Vagina (tissue), 2 donors: ENCODE data around the gene C15orf39. TPM values are rescaled to one million over a fixed set of nuclear protein-coding genes. Genes with fewer than 3 reads are reported as not detected.
A peak's percentile ranks its signal among the peaks of the same experiment; 100 is the strongest.

Experiments
- DNase-seq, 2 donors: peaks; one replicate each; pipeline ENCODE4 v3.0.0-alpha.2; 2017; ENCODE audit errors: extremely low spot score in 2 of 2
- H3K27ac ChIP-seq: fragments of 200-600 bp; sonication (generic); one replicate; pipeline ENCODE4 v1.5.1; 2019
- H3K27me3 ChIP-seq: fragments of 200-600 bp; sonication (generic); one replicate; pipeline ENCODE4 v1.5.1; 2019
- H3K36me3 ChIP-seq, 2 donors: fragments of 200-600 bp; sonication (generic); one replicate each; pipeline ENCODE4 v1.5.1; 2017 to 2019
- H3K4me1 ChIP-seq: fragments of 200-600 bp; sonication (generic); one replicate; pipeline ENCODE4 v1.5.1; 2019
- H3K4me3 ChIP-seq, 2 donors: fragments of 200-600 bp; sonication (generic); 1 replicate in 1 of 2; 2 replicates in 1 of 2; pipeline ENCODE4 v1.5.1; 2016 to 2019
- H3K9me3 ChIP-seq: fragments of 200-600 bp; sonication (generic); one replicate; pipeline ENCODE4 v1.5.1; 2019
- CTCF ChIP-seq, 3 experiments: fragments of 450-650 bp in 2 of 3; fragments of 200-600 bp in 1 of 3; sonication (generic) in 1 of 3; IDR thresholded peaks; one replicate each; pipeline ENCODE4 v1.5.1; 2017 to 2019; ENCODE audit warnings: antibody characterized with exemption in 3 of 3, mild to moderate bottlenecking in 2 of 3, moderate library complexity in 2 of 3
- POLR2A ChIP-seq, 2 donors: fragments of 450-650 bp; IDR thresholded peaks; one replicate each; pipeline ENCODE4 v1.6.1; 2017; ENCODE audit warnings: antibody characterized with exemption in 2 of 2, mild to moderate bottlenecking in 2 of 2, moderate library complexity in 2 of 2
- POLR2AphosphoS5 ChIP-seq, 2 donors: sonication (generic); formaldehyde crosslinking; IDR thresholded peaks; one replicate each; pipeline ENCODE4 v1.9.0; 2017; ENCODE audit warnings: antibody characterized with exemption in 2 of 2, mild to moderate bottlenecking in 2 of 2, low read depth in 1 of 2; ENCODE audit not compliant: insufficient read depth in 1 of 2
- intact Hi-C: fragments of 100-400 bp; cut with DNase I; formaldehyde crosslinking; loops from one replicate; pipeline ENCODE4 v1.15.1; 2023
- total RNA-seq: library from RNA; depleted of rRNA; stranded (reverse); fragments of >200 nt; gene quantifications from one replicate; pipeline ENCODE4 v1.2.3, GENCODE V29; 2016

Gene C15orf39
- total RNA-seq, 1 donor from 2014 or later, result 20.9 TPM

GRCh38 chr15:75172284-75172820 lies 29.3 kb upstream of the C15orf39 start:
- intact Hi-C loops, result no loop called here
- no peaks in the 10 kb centered on the region for H3K27me3 ChIP-seq
- H3K36me3 ChIP-seq, result no peaks in the 10 kb centered on the region
- no peak for TF ChIP-seq POLR2A (IDR thresholded peaks at IDR 0.05)
- no peak for TF ChIP-seq POLR2AphosphoS5 (IDR thresholded peaks at IDR 0.05; ENCODE audit: insufficient read depth in 1 of 2, low read depth in 1 of 2)
- no peak for TF ChIP-seq CTCF (IDR thresholded peaks at IDR 0.05)
- no peak for DNase-seq
- H3K4me3 ChIP-seq, result no peak overlapping the region
- H3K9me3 ChIP-seq, result no peaks in the 10 kb centered on the region
- H3K4me1 ChIP-seq, result peaks cover 23% of the 10 kb centered on the region
- H3K27ac ChIP-seq, result no peak overlapping the region

- Histone ChIP-seq H3K4me3 (no peak overlapping the region), H3K4me1 (peaks cover 41% of the 10 kb centered on the region)
- no peak for DNase-seq
Measured at GRCh38 chr15:75174102-75174501, 27.6 kb upstream of the C15orf39 start.

DNA sequence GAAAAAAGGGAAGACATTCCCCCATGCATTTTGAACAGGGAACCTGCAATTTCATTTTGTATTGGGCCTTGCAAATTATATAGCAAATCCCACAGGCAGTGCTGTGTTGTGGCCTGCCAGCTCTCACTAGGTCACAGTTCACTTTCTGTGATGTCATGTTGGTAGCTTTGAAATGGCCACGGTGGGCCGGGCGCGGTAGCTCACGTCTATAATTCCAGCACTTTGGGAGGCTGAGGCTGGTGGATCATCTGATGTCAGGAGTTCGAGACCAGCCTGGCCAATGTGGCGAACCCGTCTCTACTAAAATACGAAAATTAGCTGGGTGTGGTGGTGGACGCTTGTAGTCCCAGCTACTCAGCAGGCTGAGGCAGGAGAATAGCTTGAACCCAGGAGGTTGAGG lies 27.0 kb upstream of the C15orf39 start:
- Histone ChIP-seq H3K9me3 (no peaks in the 10 kb centered on the region), H3K27ac (no peak overlapping the region), H3K4me1 (peaks cover 47% of the 10 kb centered on the region), H3K36me3 (no peaks in the 10 kb centered on the region), H3K27me3 (no peaks in the 10 kb centered on the region), H3K4me3 (no peak overlapping the region)
- DNase-seq, result no peak
- TF ChIP-seq POLR2A (IDR thresholded peaks at IDR 0.05), result no peak
- TF ChIP-seq CTCF (IDR thresholded peaks at IDR 0.05), result no peak
- TF ChIP-seq POLR2AphosphoS5 (IDR thresholded peaks at IDR 0.05; ENCODE audit: insufficient read depth in 1 of 2, low read depth in 1 of 2), result no peak
- intact Hi-C loops, result no loop called here

More at GRCh38 chr15:75174102-75174501, 27.6 kb upstream of the C15orf39 start:
- no peaks in the 10 kb centered on the region for H3K27me3 ChIP-seq
- no peaks in the 10 kb centered on the region for H3K36me3 ChIP-seq
- no peak for TF ChIP-seq POLR2A (IDR thresholded peaks at IDR 0.05)
- TF ChIP-seq CTCF (IDR thresholded peaks at IDR 0.05), result no peak
- TF ChIP-seq POLR2AphosphoS5 (IDR thresholded peaks at IDR 0.05; ENCODE audit: insufficient read depth in 1 of 2, low read depth in 1 of 2), result no peak
- H3K27ac ChIP-seq, result no peak overlapping the region
- intact Hi-C loops, result no loop called here
- no peaks in the 10 kb centered on the region for H3K9me3 ChIP-seq

GRCh38 chr15:75176396-75176761 lies 25.3 kb upstream of the C15orf39 start:
- no peaks in the 10 kb centered on the region for H3K27me3 ChIP-seq
- H3K4me3 ChIP-seq, result no peak overlapping the region
- H3K4me1 ChIP-seq, result peaks cover 60% of the 10 kb centered on the region
- TF ChIP-seq POLR2AphosphoS5 (IDR thresholded peaks at IDR 0.05; ENCODE audit: insufficient read depth in 1 of 2, low read depth in 1 of 2) (no peak), POLR2A (IDR thresholded peaks at IDR 0.05) (no peak), CTCF (IDR thresholded peaks at IDR 0.05) (no peak)
- DNase-seq, result no peak
- H3K27ac ChIP-seq, result peak overlapping the region; percentile 86
- intact Hi-C loops, result no loop called here
- no peaks in the 10 kb centered on the region for H3K9me3 ChIP-seq
- H3K36me3 ChIP-seq, result no peaks in the 10 kb centered on the region

DNA sequence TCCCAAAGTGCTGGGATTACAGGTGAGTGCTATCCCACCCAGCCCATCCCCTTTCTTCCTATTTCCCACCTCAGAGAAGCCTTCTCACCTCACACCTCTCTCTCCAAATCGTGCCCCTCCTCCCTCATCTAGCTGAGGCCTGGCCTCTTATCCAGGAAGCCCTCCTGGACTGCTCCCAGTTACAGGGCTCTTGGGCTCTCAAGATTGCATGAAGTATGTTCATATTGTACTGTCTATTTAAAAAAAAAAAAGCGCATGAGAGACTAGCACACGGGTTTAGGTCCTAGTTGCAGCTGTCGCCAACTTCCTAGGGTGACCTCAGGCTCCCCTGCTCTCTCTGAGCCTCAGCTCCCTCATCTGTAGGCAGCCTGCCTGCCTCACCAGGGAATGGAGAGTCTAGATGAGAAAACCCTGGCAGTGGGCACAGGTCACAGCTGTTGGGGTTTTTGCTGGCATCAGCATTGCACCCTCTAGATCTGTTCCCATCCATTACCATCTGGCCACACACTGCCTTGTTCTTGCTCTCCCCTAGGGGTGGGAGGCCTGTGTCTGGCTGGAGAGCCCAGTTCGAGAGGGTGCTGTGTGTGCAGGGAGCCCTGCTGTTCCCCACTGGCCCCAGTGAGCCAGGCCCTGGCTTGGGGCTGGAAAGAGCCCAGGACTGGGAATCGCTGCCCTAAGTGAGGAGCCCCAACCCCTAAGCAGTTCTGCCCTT lies 24.2 kb upstream of the C15orf39 start:
- no peaks in the 10 kb centered on the region for H3K9me3 ChIP-seq
- DNase-seq, result no peak
- H3K27ac ChIP-seq, result peak overlapping the region; percentile 86
- no peak overlapping the region for H3K4me3 ChIP-seq
- H3K36me3 ChIP-seq, result no peaks in the 10 kb centered on the region
- TF ChIP-seq POLR2A (IDR thresholded peaks at IDR 0.05), result no peak
- TF ChIP-seq CTCF (IDR thresholded peaks at IDR 0.05), result no peak
- no peak for TF ChIP-seq POLR2AphosphoS5 (IDR thresholded peaks at IDR 0.05; ENCODE audit: insufficient read depth in 1 of 2, low read depth in 1 of 2)
- H3K27me3 ChIP-seq, result no peaks in the 10 kb centered on the region
- intact Hi-C loops, result no loop called here
- H3K4me1 ChIP-seq, result peaks cover 60% of the 10 kb centered on the region
